CD4-positive, alpha-beta T cell treated with Interleukin-12 subunit alpha and Interleukin-12 subunit beta, for 1 hour (primary cell): Measurements from ENCODE around the gene LRTM1.

Experiments
- DNase-seq: peaks from one replicate; pipeline ENCODE4 v3.0.0-alpha.2; 2020

The LRTM1 gene

GRCh38 chr3:54889731-54890130, 38.1 kb downstream of the LRTM1 start:
- no peak for DNase-seq

GRCh38 chr3:54888873-54889272, 39.0 kb downstream of the LRTM1 start:
- DNase-seq: no peak

- no peak for DNase-seq
Measured at GRCh38 chr3:54888162-54888561, 39.7 kb downstream of the LRTM1 start.

- DNase-seq: no peak
Measured at GRCh38 chr3:54882129-54882833, 45.6 kb downstream of the LRTM1 start.

- no peak for DNase-seq
Measured at GRCh38 chr3:54878145-54878544, 49.7 kb downstream of the LRTM1 start.

GRCh38 chr3:54877730-54878129, 50.1 kb downstream of the LRTM1 start:
- no peak for DNase-seq

- no peak for DNase-seq
Measured at GRCh38 chr3:54876694-54877093, 51.2 kb downstream of the LRTM1 start.

GRCh38 chr3:54875596-54876268, 52.1 kb downstream of the LRTM1 start:
- DNase-seq: no peak

- DNase-seq: no peak
Measured at GRCh38 chr3:54874816-54875556, 52.9 kb downstream of the LRTM1 start.

GRCh38 chr3:54873059-54874010, 54.5 kb downstream of the LRTM1 start:
- no peak for DNase-seq

- DNase-seq: no peak
Measured at GRCh38 chr3:54871867-54872266, 56.0 kb downstream of the LRTM1 start.

GRCh38 chr3:54870423-54870822, 57.4 kb downstream of the LRTM1 start:
- DNase-seq: no peak
